HuH-7 (cell line): ENCODE measurements around the gene ZNF74.
"Not testable (repeated sequence)": the region's sequence is repeated elsewhere in the genome, so short reads cannot be mapped to it uniquely, and the experiment has no call there.

Experiments
- DNase-seq: peaks from one replicate; pipeline ENCODE4 v3.0.0; 2011; ENCODE audit warnings: low spot score

Gene ZNF74

GRCh38 chr22:20448630-20449029 is 54.7 kb downstream of the ZNF74 start:
- DNase-seq: no peak

- DNase-seq: no peak
These were observed 56.0 kb downstream of the ZNF74 start for GRCh38 chr22:20449819-20450550.

GRCh38 chr22:20450551-20450906 is 56.6 kb downstream of the ZNF74 start:
- DNase-seq: no peak

- DNase-seq: not testable (repeated sequence)
These were observed 57.3 kb downstream of the ZNF74 start for GRCh38 chr22:20451129-20451778.

- DNase-seq: no peak
These were observed 58.0 kb downstream of the ZNF74 start for GRCh38 chr22:20451920-20452319.

GRCh38 chr22:20453222-20453621 is 59.3 kb downstream of the ZNF74 start:
- DNase-seq: no peak

GRCh38 chr22:20455709-20456063 is 61.7 kb downstream of the ZNF74 start:
- DNase-seq: no peak

GRCh38 chr22:20456064-20456721 is 62.2 kb downstream of the ZNF74 start:
- peak; percentile 94 for DNase-seq

- DNase-seq: no peak
These were observed 62.7 kb downstream of the ZNF74 start for GRCh38 chr22:20456722-20457076.

- no peak for DNase-seq
These were observed 63.7 kb downstream of the ZNF74 start for GRCh38 chr22:20457506-20458240.
